ENCODE measurements around the gene TTYH3. TPM values are rescaled to one million over a fixed set of nuclear protein-coding genes. Genes with fewer than 3 reads are reported as not detected.
"Not testable (repeated sequence)": the region's sequence is repeated elsewhere in the genome, so short reads cannot be mapped to it uniquely, and the experiment has no call there.

Gene TTYH3
- total and polyA plus RNA-seq, 8 donors: 4.9 to 31.9 (median 8.6) TPM

- no peaks in the 10 kb centered on the region for H3K27me3 ChIP-seq
- H3K27ac ChIP-seq: no peak overlapping the region
- H3K4me1 ChIP-seq: no peaks in the 10 kb centered on the region
- H3K4me3 ChIP-seq: no peak overlapping the region
- WGBS, 2 donors: 45 to 57% methylated on average over 7 of the region's 7 CpGs
- intact Hi-C loops (cut with DNase I): loop anchor here in 1 of 3 donors (10.0 kb wide), 1 partner anchor 183 kb away; no protein-coding TSS in a partner anchor
- TF ChIP-seq CTCF (IDR thresholded peaks at IDR 0.05): no peak
- no peaks in the 10 kb centered on the region for H3K9me3 ChIP-seq
- ATAC-seq (no peak), FAIRE-seq (no peak), DNase-seq (no peak)
- H3K36me3 ChIP-seq: no peaks in the 10 kb centered on the region
These were observed 36.1 kb downstream of the TTYH3 start for GRCh38 chr7:2667843-2668242.

GRCh38 chr7:2668401-2668800, 36.6 kb downstream of the TTYH3 start:
- Histone ChIP-seq H3K27ac (no peak overlapping the region), H3K36me3 (no peaks in the 10 kb centered on the region), H3K27me3 (no peaks in the 10 kb centered on the region), H3K9me3 (no peaks in the 10 kb centered on the region), H3K4me3 (no peak overlapping the region), H3K4me1 (no peaks in the 10 kb centered on the region)
- TF ChIP-seq CTCF (IDR thresholded peaks at IDR 0.05): no peak
- ATAC-seq (no peak), FAIRE-seq (no peak), DNase-seq (no peak)
- intact Hi-C loops (cut with DNase I): loop anchor here in 1 of 3 donors (10.0 kb wide), 1 partner anchor 184 kb away; no protein-coding TSS in a partner anchor
- 54 to 75% methylated on average over 6 of the region's 6 CpGs for WGBS, 2 donors

GRCh38 chr7:2670171-2670570, 38.4 kb downstream of the TTYH3 start:
- TF ChIP-seq CTCF (IDR thresholded peaks at IDR 0.05): no peak
- intact Hi-C loops (cut with DNase I): no loop called here
- H3K4me3 ChIP-seq: no peak overlapping the region
- no peaks in the 10 kb centered on the region for H3K9me3 ChIP-seq
- FAIRE-seq: no peak
- H3K27me3 ChIP-seq: no peaks in the 10 kb centered on the region
- H3K4me1 ChIP-seq: no peaks in the 10 kb centered on the region
- 64 to 76% methylated on average over 13 of the region's 13 CpGs for WGBS, 2 donors
- ATAC-seq: no peak
- peak in 1 of 6 donors; percentile 58 for DNase-seq
- no peak overlapping the region for H3K27ac ChIP-seq
- H3K36me3 ChIP-seq: no peaks in the 10 kb centered on the region

- FAIRE-seq: no peak
These were observed 39.1 kb downstream of the TTYH3 start for GRCh38 chr7:2670720-2671391.

GRCh38 chr7:2673214-2673613, 41.4 kb downstream of the TTYH3 start:
- H3K4me3 ChIP-seq; H3K9me3 ChIP-seq; H3K4me1 ChIP-seq; ATAC-seq; H3K27me3 ChIP-seq; FAIRE-seq; H3K36me3 ChIP-seq; intact Hi-C loops (cut with DNase I); H3K27ac ChIP-seq; DNase-seq: not testable (repeated sequence)
- 48 to 56% methylated on average over 6 of the region's 6 CpGs for WGBS, 2 donors

More at GRCh38 chr7:2670720-2671391, 39.1 kb downstream of the TTYH3 start:
- peak; percentile 57 to 73 (median 60) for TF ChIP-seq CTCF (IDR thresholded peaks at IDR 0.05)
- Histone ChIP-seq H3K9me3 (no peaks in the 10 kb centered on the region), H3K4me1 (no peaks in the 10 kb centered on the region), H3K27me3 (no peaks in the 10 kb centered on the region), H3K4me3 (no peak overlapping the region), H3K27ac (no peak overlapping the region), H3K36me3 (no peaks in the 10 kb centered on the region)
- ATAC-seq (peak; percentile 72 to 92 (median 87)), DNase-seq (peak in 5 of 6 donors; percentile 30 to 85 (median 68))
- intact Hi-C loops (cut with DNase I): no loop called here
- WGBS, 2 donors: 19 to 22% methylated on average over 25 of the region's 25 CpGs
